ENCODE results near the gene ZNF592.

Gene ZNF592

DNA sequence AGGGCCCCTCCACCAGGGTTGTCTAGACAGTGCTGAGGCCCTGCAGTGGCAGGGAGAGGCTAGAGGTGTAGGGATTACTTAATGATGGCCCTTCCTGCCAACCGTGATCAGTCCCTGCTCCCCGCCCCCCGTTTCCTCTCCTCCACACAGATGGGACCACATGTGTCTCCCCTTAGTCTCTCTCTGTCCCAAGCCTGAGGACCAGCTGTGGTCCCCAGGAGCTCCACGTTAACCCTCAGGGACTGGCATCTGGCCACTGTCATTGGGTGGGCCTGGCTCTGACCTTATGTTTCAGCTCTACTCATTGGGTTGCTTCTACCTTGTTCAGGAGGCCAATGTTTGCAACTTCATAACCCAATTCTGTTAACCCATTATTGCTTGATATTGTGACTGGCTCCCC lies 62.8 kb downstream of the ZNF592 start:
- no peak for DNase-seq

DNA sequence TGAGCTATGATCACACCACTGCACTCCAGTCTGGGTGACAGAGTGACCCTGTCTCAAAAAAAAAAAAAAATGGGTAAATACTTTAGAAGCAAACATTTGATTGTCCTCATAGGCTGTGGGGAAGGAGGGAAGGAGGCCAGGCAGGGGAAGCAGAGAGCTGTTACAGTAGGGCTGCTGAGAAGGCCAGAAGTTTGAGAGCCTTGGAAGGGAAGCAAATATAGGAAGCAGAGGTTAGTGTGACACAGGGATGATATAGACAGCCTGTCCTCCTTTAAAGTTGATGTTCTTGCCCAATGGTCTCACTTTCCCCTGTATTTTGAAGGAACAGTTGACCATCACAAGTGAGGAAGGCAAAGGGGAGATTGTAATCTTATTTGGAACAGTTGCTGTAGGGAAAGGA lies 63.4 kb downstream of the ZNF592 start:
- no peak for DNase-seq

- no peak for DNase-seq
Observed at GRCh38 chr15:84812842-84813241, 64.5 kb downstream of the ZNF592 start.

- DNase-seq, result no peak
Observed at GRCh38 chr15:84813435-84813834, 65.0 kb downstream of the ZNF592 start.

GRCh38 chr15:84813931-84814330 lies 65.5 kb downstream of the ZNF592 start:
- no peak for DNase-seq

DNA sequence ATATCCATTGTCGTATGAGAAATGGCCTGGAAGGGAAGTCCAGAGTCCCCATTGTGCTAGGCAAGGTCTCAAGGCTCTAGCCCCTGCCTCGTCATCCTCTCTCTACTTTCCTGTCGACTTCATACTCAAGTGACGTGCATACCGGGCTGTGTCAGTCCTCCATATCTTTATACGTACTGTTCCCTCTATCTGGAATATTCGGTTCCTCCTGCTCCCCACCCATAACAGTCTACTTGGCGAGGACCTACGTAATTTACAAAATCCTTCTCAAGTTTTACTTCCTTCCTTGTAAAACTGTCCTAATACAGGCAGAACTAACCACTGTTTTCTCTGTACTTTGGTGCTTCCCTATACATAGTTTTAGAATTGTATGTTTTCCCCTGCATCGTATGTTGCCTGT lies 66.5 kb downstream of the ZNF592 start:
- no peak for DNase-seq

DNA sequence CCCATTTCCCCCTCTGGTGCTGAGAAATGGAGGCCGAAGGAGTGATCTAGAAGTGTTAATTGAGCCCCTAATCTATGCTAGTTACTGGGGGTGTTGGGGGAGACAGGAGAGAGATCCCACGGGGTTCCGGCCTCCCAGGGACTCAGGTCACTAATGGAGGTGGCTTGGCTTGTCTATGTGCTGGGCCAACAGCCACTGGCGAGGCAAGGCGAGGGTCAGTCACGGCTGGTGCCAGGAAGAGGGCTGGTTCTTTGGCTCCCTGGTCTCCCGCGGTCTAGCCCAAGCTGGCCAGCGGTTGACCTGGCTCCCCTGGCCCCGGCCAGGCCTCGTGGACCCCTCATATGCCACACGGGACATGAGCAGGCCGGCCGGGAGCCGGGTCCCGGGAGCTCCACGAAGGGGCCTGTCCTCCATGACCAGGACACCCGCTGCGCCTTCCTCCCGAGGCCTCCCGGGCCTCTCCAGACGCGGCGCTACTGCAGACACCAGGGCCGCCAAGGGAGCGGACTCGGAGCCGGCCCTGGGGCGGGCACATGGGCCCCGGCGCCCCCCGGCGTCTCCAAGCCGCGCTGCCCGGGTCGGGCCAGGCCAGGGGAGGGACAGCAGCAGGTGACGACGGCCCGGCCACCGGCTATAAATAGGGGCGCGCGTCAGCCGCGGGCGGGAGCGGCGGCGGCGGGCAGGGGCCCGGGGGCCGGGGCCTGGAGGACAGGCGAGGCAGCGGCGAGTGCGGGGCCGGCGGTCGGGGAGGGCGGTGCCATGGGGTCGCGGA lies 68.5 kb downstream of the ZNF592 start, which contains the start of gene ALPK3:
TSS of gene ALPK3 (plus strand) at position 663 of the 772 bp plus-strand sequence. CDS start at position 760, 97 bp downstream.
- no peak for DNase-seq

- no peak for DNase-seq
Observed at GRCh38 chr15:84817466-84818081, 69.2 kb downstream of the ZNF592 start.

DNA sequence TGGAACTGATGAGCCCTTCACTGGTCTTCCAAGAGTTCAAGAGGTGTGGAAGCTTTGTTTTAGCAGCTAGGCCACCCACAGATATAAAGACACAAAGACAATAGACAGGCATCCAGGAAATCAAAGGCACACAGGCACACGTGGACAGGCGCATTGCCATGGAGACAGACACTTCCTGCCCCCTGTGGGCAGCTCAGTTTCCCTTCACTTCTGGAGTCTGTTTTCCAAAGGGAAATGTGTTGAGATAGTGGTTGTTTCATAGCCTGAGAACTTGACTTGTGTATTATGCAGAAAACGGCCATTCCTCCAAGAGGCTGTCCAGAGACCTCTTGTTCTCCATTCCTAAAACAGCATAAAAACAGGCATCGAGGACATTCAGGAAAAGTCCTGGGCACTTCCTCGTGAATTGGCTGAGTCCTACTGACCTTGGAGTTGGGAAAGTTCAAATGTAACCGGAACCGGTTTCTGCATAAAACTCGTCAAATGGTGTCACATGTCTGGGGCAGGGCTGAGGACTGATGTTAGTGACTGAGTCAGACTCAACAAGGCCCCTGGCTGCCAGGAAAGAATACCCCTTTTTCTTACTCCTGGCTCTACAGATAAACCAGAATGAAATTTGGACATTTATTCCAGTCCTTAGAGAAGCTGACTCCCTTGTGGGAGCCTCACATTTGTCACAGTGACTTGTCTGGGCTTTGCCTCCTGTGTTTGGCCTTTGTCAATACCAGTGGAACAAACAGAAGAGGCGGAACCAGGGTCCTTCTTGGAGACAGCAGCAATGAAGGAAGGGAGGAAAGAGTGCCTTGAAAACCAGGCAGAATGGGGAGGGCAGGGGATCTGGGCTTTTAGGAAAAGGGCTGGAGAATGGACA lies 70.1 kb downstream of the ZNF592 start:
- DNase-seq, result no peak

GRCh38 chr15:84819291-84819768 lies 70.9 kb downstream of the ZNF592 start:
- DNase-seq, result no peak

DNA sequence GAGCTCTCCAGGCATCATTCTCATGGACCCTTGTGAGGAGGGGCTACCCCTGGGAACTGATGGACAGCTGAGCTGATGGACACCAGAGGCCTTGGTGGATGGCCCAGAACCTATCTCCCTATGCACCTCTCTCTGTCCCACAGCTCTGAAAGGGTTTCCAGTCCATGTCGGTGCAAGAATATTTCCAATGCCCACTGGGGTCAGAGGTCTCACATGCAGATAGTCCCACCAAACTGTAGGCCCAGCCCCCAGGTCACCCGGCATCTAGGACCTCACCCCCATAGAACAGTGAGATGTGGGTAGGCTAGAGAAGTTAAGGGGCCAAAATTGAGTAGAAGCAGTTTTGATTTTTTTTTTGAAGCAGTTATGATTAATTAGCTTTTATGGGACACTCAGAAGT lies 71.4 kb downstream of the ZNF592 start:
- no peak for DNase-seq

DNA sequence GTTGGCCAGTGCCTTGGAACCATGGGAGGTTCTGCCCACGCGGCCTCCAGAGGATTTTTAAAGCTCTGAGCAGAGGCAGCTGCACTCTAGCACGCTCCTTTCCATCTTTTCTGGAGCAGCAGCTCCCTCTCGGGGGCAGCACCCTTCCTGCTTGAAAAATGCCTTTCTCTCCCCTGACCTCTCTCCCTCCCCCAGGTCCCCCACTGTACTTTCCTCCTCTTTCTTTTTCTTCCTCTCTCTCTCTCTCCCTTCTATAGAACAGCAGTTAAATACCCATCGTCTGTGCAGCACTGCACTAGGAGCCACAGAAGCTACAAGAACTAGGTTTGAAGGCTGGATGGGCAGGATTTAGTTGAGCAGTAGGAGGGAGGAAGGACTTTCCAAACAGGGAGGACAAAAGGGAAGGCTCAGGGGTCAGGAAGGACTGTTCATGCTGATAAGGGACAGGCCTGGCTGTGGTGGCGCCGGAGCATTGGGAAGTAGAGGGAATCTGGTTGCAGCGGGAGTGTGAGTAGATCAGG lies 73.2 kb downstream of the ZNF592 start:
- DNase-seq, result no peak

GRCh38 chr15:84822653-84823281 lies 74.4 kb downstream of the ZNF592 start:
- no peak for DNase-seq

- no peak for DNase-seq
Observed at GRCh38 chr15:84823282-84823878, 75.0 kb downstream of the ZNF592 start.

DNA sequence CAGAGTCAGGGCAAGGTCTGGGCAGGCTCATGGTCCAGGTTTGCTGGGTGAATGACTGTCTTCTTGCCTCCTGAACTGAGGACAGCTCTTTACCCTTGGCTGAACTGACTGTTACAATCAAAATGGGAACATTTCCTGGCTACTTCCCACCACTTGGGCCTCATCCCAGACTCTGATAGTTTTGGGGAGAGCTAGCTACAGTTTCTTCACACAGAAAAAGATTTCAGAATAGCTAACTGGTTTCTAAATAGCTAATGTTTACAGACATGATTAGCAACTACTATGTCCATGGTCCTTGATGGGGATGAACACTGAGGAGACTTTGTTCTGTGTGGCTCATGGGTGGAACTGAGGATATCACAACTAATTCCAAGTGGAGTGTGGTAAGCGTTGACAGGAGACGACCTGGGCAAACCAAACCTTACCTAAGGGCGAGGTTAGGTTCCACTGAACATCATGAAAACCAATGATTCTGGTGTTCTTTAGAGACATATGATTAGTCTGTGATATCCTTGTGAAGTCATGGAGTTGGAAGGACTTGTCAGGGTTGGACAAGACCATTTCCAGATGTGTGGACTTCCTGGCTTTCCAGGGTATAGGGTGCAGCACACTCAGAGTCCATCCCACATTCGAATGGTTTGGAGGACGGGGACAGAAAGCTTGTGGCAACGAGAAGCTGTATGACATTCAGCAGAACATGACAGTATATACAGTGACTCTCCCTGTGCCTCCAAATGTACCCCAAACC lies 76.0 kb downstream of the ZNF592 start:
- DNase-seq, result no peak

- no peak for DNase-seq
Observed at GRCh38 chr15:84826369-84826823, 78.0 kb downstream of the ZNF592 start.

DNA sequence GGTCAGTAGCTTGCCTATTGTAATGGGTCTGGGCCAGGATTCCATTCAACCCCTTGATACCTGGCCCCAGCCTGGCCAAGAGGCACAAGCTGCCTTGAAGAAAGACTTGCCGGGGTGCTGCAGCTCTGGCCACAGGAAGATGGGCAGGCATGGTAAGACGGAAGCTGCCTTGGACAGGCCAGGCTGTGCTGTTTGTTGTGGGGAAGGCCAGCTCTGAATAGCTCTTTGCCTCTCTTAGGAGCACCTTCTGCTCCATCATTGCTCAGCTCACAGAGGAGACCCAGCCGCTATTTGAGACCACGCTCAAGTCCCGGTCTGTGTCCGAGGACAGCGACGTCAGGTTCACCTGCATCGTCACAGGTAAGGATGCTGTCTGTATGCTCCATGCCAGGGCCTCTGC lies 78.9 kb downstream of the ZNF592 start:
- DNase-seq, result no peak

- no peak for DNase-seq
Observed at GRCh38 chr15:84828086-84828908, 79.9 kb downstream of the ZNF592 start.

GRCh38 chr15:84829428-84829827 lies 81.0 kb downstream of the ZNF592 start:
- DNase-seq, result no peak

- DNase-seq, result no peak
Observed at GRCh38 chr15:84830036-84830435, 81.6 kb downstream of the ZNF592 start.
